Astrocyte (in vitro differentiated cells and primary cell): ENCODE results near the gene COL11A2.

Experiments
- EZH2 ChIP-seq: IDR thresholded peaks from 2 replicates; pipeline ENCODE4 v1.6.1; 2012; ENCODE audit warnings: mild to moderate bottlenecking, low read length, inconsistent platforms; ENCODE audit not compliant: insufficient read depth
- TF ChIP-seq, protein P1 (sequence below): IDR thresholded peaks from 2 replicates; pipeline ENCODE4 v1.5.1; 2011; ENCODE audit warnings: low read depth, mild to moderate bottlenecking, inconsistent platforms, low read length, moderate library complexity; ENCODE audit not compliant: insufficient read depth

DNA sequence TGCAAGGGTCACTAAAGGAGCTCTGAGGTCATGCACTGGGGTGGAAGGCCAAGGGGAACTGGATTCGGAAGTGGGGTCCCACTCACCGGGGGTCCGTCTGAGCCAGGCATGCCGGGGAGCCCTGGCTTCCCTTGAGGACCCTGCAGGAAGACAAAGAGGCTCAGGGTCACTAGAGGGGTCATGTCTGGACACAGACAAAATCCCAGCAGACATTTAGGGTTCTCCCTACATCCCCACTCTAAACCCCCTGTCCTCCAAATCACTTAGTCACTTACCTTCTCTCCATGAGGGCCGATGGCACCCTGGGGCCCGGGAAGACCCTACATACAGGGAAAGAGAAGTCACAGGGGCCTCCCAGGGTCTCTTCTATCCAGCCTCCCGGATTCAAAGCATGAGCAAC is 15.4 kb downstream of the COL11A2 start:
- TF ChIP-seq, protein P1, sequence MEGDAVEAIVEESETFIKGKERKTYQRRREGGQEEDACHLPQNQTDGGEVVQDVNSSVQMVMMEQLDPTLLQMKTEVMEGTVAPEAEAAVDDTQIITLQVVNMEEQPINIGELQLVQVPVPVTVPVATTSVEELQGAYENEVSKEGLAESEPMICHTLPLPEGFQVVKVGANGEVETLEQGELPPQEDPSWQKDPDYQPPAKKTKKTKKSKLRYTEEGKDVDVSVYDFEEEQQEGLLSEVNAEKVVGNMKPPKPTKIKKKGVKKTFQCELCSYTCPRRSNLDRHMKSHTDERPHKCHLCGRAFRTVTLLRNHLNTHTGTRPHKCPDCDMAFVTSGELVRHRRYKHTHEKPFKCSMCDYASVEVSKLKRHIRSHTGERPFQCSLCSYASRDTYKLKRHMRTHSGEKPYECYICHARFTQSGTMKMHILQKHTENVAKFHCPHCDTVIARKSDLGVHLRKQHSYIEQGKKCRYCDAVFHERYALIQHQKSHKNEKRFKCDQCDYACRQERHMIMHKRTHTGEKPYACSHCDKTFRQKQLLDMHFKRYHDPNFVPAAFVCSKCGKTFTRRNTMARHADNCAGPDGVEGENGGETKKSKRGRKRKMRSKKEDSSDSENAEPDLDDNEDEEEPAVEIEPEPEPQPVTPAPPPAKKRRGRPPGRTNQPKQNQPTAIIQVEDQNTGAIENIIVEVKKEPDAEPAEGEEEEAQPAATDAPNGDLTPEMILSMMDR, result no peak
- TF ChIP-seq EZH2, result no peak
